Mesenteric fat pad (tissue), 1 donor: ENCODE results near the gene ZNF337. TPM values are rescaled to one million over a fixed set of nuclear protein-coding genes. Genes with fewer than 3 reads are reported as not detected.
"Not testable (repeated sequence)": the region's sequence is repeated elsewhere in the genome, so short reads cannot be mapped to it uniquely, and the experiment has no call there.

Experiments used
- DNase-seq: peaks from one replicate; pipeline ENCODE4 v3.0.0-alpha.2; 2020; ENCODE audit warnings: low spot score
- long read RNA-seq: library from polyadenylated mRNA; unstranded; transcript quantifications from one replicate; pipeline ENCODE4 v2.0.0, GENCODE V29; 2020
- total RNA-seq: library from RNA; stranded (reverse); fragmentation: NEBNext Ultra II Directional; extraction: Animal tissue kit (Norgen Biotek cat#: 25700); gene quantifications from one replicate; pipeline ENCODE4 v1.2.1, GENCODE V29; 2021
- donor health status: DM: yes; HTN: yes; CAD: no.

The ZNF337 gene
- total RNA-seq, result 11.3 TPM
- long read RNA-seq, partial matches to known transcripts, result 4 of 13 reads
- long read RNA-seq, other reads (novel, unspliced or antisense), result 4 of 13 reads

GRCh38 chr20:25696371-25697131, at the start of gene ZNF337:
ZNF337 (minus strand) TSS chr20:25696853; CDS start chr20:25686417, 10,436 bp downstream.
- peak; percentile 98 for DNase-seq

GRCh38 chr20:25745738-25746137, 49.1 kb upstream of the ZNF337 start:
- no peak for DNase-seq

GRCh38 chr20:25745100-25745499, 48.4 kb upstream of the ZNF337 start:
- no peak for DNase-seq

- DNase-seq, result no peak
Measured at GRCh38 chr20:25744261-25744660, 47.6 kb upstream of the ZNF337 start.

GRCh38 chr20:25741088-25741487, 44.4 kb upstream of the ZNF337 start:
- DNase-seq, result no peak

- no peak for DNase-seq
Measured at GRCh38 chr20:25739615-25740320, 43.1 kb upstream of the ZNF337 start.

GRCh38 chr20:25738198-25738597, 41.5 kb upstream of the ZNF337 start:
- DNase-seq, result no peak

GRCh38 chr20:25733903-25734302, 37.2 kb upstream of the ZNF337 start:
- no peak for DNase-seq

- DNase-seq, result no peak
Measured at GRCh38 chr20:25730862-25731261, 34.2 kb upstream of the ZNF337 start.

- DNase-seq, result no peak
Measured at GRCh38 chr20:25726357-25726756, 29.7 kb upstream of the ZNF337 start.

GRCh38 chr20:25725639-25726038, 29.0 kb upstream of the ZNF337 start:
- no peak for DNase-seq

- no peak for DNase-seq
Measured at GRCh38 chr20:25723975-25724374, 27.3 kb upstream of the ZNF337 start.

- DNase-seq, result no peak
Measured at GRCh38 chr20:25720285-25720684, 23.6 kb upstream of the ZNF337 start.

- DNase-seq, result not testable (repeated sequence)
Measured at GRCh38 chr20:25718896-25719809, 22.5 kb upstream of the ZNF337 start.

- no peak for DNase-seq
Measured at GRCh38 chr20:25707695-25708094, 11.0 kb upstream of the ZNF337 start.

GRCh38 chr20:25706793-25707192, 10.1 kb upstream of the ZNF337 start:
- no peak for DNase-seq

- no peak for DNase-seq
Measured at GRCh38 chr20:25705830-25706351, 9.2 kb upstream of the ZNF337 start.

- not testable (repeated sequence) for DNase-seq
Measured at GRCh38 chr20:25704303-25704702, 7.7 kb upstream of the ZNF337 start.

- not testable (repeated sequence) for DNase-seq
Measured at GRCh38 chr20:25700835-25701234, 4.2 kb upstream of the ZNF337 start.

GRCh38 chr20:25699914-25700313, 3.3 kb upstream of the ZNF337 start:
- DNase-seq, result no peak

GRCh38 chr20:25697132-25697446, 436 bp upstream of the ZNF337 start:
- DNase-seq, result no peak
